Measurements from ENCODE around the gene PBOV1. TPM values are rescaled to one million over a fixed set of nuclear protein-coding genes. Genes with fewer than 3 reads are reported as not detected.

Gene PBOV1
- not detected in 5 replicates for total RNA-seq (2022; extraction: Qiagen RNA extraction; ENCODE audit: low read depth)

DNA sequence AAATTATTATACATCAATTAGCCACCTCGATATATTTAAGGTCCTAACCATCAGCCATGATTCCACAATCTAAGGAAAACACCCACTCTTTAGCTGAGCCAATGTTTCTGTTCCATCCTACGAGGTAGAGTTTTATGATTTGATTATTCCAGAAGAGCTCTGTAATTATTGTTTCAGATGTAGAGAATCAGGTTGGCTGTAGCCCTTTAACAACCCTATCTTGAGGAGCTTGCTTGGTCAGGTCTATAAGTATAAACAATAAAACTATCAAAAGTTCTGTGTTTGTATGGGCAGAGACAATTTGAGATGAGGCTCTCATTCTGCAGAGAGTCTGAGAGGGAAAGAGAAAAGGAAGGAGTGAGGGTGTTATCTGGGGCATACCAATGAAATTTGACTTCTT, at the start of gene PBOV1:
PBOV1 (minus strand) TSS at position 43 of the 400 bp plus-strand sequence. CDS start 96 bp downstream, outside the sequence.

Other genes with a start within 250 kb of the PBOV1 start
- gene PERP, start 111.1 kb downstream of the PBOV1 start, total RNA-seq (2022; extraction: Qiagen RNA extraction; ENCODE audit: low read depth) = 72.9 to 96.8 TPM (median 87.9 TPM) in 5 replicates
- 0.57 to 0.77 TPM (median 0.67 TPM) in 5 replicates for gene ARFGEF3, start 56.6 kb downstream of the PBOV1 start, total RNA-seq (2022; extraction: Qiagen RNA extraction; ENCODE audit: low read depth)
- not detected in 5 replicates for gene SMIM28, start 159.4 kb upstream of the PBOV1 start, total RNA-seq (2022; extraction: Qiagen RNA extraction; ENCODE audit: low read depth)
- 13.9 to 34.9 TPM (median 33.0 TPM) in 5 replicates for gene HEBP2, start 185.7 kb upstream of the PBOV1 start, total RNA-seq (2022; extraction: Qiagen RNA extraction; ENCODE audit: low read depth)

Measured in A549 treated with DMSO at 1 μM for 4 hours (cell line).